Gastroesophageal sphincter (tissue), 3 donors: Measurements from ENCODE around the gene KISS1R.

Experiments
- CTCF ChIP-seq, 4 experiments: fragments of 200-600 bp in 2 of 4; fragments of 450-650 bp in 2 of 4; sonication (generic) in 1 of 4; IDR thresholded peaks; one replicate each; pipeline ENCODE4 v1.5.1; 2017 to 2019; ENCODE audit warnings: antibody characterized with exemption in 4 of 4, mild to moderate bottlenecking in 2 of 4, moderate library complexity in 2 of 4
- POLR2A ChIP-seq, 2 donors: fragments of 450-650 bp; IDR thresholded peaks; one replicate each; pipeline ENCODE4 v1.6.1; 2017; ENCODE audit warnings: antibody characterized with exemption in 2 of 2, mild to moderate bottlenecking in 2 of 2, moderate library complexity in 1 of 2

DNA sequence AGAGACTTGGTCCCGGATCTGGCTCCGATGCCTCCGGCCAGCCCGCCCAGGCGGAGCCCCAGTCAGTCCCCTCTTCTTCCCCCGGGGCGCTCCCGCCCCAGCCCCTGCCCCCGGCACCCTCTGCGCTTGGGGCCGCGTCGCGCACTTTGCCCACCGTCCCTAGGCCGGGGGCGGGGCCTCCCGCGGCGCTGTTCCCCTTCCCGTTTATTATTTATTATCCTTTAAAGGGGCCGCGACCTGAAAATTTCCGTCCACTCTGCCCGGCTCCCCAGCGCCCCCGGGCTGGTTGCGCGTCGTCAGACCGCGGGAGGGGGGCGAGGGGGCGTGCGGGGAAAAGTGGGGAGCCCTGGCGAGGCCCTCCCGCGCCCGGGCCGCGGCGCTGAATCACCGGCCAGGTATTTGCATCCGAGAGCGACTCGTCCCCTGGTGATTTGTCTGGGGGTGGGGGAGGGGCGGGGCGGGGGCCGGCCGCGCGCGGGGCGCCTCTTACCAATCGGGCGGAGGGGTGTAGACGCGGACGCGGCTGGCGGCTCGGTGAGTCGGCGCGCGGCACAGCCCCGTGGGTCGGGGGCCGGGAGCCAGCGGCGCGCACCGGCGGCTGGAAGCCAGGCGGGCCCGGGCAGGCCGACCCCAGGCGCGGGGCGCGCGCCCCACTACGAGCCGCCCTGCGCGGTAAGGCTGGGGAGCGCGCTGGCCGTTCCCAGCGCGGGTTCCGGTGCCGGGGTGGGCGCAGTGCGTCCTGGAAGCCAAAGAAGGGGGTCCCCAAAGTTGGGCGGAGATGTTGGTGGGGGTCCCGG is 8.6 kb downstream of the KISS1R start, which contains the start of gene ARID3A:
- TF ChIP-seq POLR2A (IDR thresholded peaks at IDR 0.05) (peak in 1 of 2 donors; percentile 45), CTCF (IDR thresholded peaks at IDR 0.05) (no peak)
